NB4 (cell line): ENCODE data around the gene ATP10B.

Experiments used
- DNase-seq: peaks from one replicate; pipeline ENCODE4 v3.0.0; 2010; ENCODE audit warnings: low read depth
- H3K4me3 ChIP-seq: one replicate; pipeline ENCODE4 v1.5.1; 2011; ENCODE audit warnings: mild to moderate bottlenecking, low read depth, low read length, moderate library complexity
- CTCF ChIP-seq: IDR thresholded peaks from one replicate; pipeline ENCODE4 v1.5.1; 2012; ENCODE audit warnings: low read depth, low read length
- MAX ChIP-seq: IDR thresholded peaks from 2 replicates; pipeline ENCODE4 v1.6.1; 2011; ENCODE audit warnings: low read depth, low read length
- MYC ChIP-seq: IDR thresholded peaks from 2 replicates; pipeline ENCODE4 v1.6.1; 2011; ENCODE audit warnings: low read depth, low read length
- POLR2A ChIP-seq: IDR thresholded peaks from 2 replicates; pipeline ENCODE4 v1.6.1; 2011; ENCODE audit warnings: mild to moderate bottlenecking; ENCODE audit not compliant: insufficient read length; ENCODE audit errors: extremely low read depth

Gene ATP10B

GRCh38 chr5:160760008-160760407 lies 92.0 kb downstream of the ATP10B start:
- DNase-seq: no peak
- TF ChIP-seq POLR2A (no peak), CTCF (no peak), MAX (no peak), MYC (no peak)
- no peak overlapping the region for H3K4me3 ChIP-seq

- no peak overlapping the region for H3K4me3 ChIP-seq
- DNase-seq: no peak
- TF ChIP-seq CTCF: no peak
- no peak for TF ChIP-seq MAX
- no peak for TF ChIP-seq POLR2A
- TF ChIP-seq MYC: no peak
These were observed 94.8 kb downstream of the ATP10B start for GRCh38 chr5:160757194-160757593.

- no peak for DNase-seq
- TF ChIP-seq MYC (no peak), MAX (no peak), POLR2A (no peak), CTCF (no peak)
- H3K4me3 ChIP-seq: no peak overlapping the region
These were observed 100.9 kb downstream of the ATP10B start for GRCh38 chr5:160750938-160751657.

- TF ChIP-seq POLR2A: no peak
- TF ChIP-seq CTCF: no peak
- TF ChIP-seq MYC: no peak
- TF ChIP-seq MAX: no peak
- no peak for DNase-seq
- no peak overlapping the region for H3K4me3 ChIP-seq
These were observed 102.3 kb downstream of the ATP10B start for GRCh38 chr5:160749682-160750081.

GRCh38 chr5:160749026-160749425 lies 103.0 kb downstream of the ATP10B start:
- no peak for DNase-seq
- no peak overlapping the region for H3K4me3 ChIP-seq
- no peak for TF ChIP-seq POLR2A
- TF ChIP-seq MYC: no peak
- TF ChIP-seq CTCF: no peak
- TF ChIP-seq MAX: no peak
